ENCODE measurements around the gene COG1.

DNA sequence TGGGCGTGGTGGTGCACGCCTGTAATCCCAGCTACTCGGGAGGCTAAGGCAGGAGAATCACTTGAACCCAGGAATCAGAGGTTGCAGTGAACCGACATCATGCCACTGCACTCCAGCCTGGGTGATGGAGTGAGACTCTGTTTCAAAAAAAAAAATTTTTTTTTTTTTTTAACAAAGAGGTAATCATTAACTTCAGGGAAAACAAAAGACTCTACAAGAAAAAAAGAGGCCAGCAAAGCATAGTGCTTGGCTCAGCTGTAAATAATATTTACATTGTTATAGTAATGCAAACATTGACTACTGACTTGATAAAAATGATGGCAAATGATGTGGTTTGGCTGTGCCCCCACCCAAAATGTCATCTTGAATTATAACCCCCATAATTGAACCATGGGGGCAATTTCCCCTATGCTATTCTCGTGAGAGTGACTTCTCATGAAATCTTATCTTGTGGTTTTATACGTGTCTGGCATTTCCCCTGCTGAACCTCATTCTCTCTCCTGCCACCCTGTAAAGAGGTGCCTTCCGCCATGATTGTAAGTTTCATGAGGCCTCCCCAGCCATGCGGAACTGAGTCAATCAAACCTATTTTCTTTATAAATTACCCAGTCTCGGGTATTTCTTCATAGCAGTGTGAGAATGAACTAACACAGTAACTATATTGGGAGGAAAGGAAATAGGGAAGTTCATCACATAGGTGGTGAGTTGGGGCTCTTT, 40.8 kb upstream of the COG1 start:
- TF ChIP-seq POLR2A (IDR thresholded peaks at IDR 0.05; ENCODE audit: extremely low read depth, insufficient read length) (no peak), MAX (IDR thresholded peaks at IDR 0.05; ENCODE audit: low read depth, low read length) (no peak)
- TF ChIP-seq, protein P1, sequence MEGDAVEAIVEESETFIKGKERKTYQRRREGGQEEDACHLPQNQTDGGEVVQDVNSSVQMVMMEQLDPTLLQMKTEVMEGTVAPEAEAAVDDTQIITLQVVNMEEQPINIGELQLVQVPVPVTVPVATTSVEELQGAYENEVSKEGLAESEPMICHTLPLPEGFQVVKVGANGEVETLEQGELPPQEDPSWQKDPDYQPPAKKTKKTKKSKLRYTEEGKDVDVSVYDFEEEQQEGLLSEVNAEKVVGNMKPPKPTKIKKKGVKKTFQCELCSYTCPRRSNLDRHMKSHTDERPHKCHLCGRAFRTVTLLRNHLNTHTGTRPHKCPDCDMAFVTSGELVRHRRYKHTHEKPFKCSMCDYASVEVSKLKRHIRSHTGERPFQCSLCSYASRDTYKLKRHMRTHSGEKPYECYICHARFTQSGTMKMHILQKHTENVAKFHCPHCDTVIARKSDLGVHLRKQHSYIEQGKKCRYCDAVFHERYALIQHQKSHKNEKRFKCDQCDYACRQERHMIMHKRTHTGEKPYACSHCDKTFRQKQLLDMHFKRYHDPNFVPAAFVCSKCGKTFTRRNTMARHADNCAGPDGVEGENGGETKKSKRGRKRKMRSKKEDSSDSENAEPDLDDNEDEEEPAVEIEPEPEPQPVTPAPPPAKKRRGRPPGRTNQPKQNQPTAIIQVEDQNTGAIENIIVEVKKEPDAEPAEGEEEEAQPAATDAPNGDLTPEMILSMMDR (IDR thresholded peaks at IDR 0.05; ENCODE audit: low read depth, low read length) = no peak
